GM10248 (cell line): ENCODE results near the gene CD84.

ENCODE experiments used
- CTCF ChIA-PET: fragments of 300-600 bp; sonication (Branson Sonifier 250); formaldehyde crosslinking; extraction: SDS; loops from one replicate; lab custom pipeline; 2021; ENCODE audit warnings: antibody characterized with exemption; lab: Yijun Ruan, JAX
- POLR2A ChIA-PET: fragments of 350-650 bp; sonication (Branson Sonifier 250); formaldehyde crosslinking; extraction: SDS; loops from one replicate; lab custom pipeline; 2020; ENCODE audit warnings: antibody characterized with exemption; lab: Yijun Ruan, JAX
- DNase-seq: peaks from one replicate; pipeline ENCODE4 v3.0.0; 2012; ENCODE audit errors: extremely low spot score
- TF ChIP-seq, protein P1 (sequence below): IDR thresholded peaks from 2 replicates; pipeline ENCODE4 v1.5.1; 2012; ENCODE audit warnings: mild to moderate bottlenecking, low read depth; ENCODE audit errors: extremely low read depth, missing control alignments, control extremely low read depth

The CD84 gene

DNA sequence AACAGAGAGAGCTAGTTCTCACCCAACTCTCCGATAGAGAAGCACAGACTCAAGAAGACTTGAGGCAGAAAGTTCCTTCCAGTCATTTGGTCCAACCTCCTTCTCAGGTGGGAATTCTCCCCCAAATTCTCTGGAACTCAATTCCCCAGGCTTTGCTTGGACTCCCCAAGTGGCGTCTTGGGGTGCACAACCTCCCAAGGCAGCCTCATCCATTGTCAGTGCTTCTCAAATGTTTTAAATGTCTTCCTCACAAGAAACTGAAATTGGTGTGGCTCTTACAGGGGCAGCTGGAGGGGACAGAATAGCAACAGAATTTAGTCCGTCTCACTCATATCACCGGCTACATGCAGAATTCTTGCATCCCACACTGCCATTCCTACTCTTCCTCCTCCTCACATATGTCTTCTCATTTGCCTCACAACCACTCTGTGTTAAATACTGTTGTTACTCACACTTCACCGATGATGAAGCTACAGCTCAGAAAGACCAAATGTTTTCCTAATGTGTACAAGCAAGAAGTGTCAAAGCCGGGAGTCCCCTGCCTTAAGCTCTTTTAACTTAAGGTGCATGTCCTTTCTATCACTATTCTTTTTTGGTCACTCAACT, 33.4 kb upstream of the CD84 start:
- TF ChIP-seq, protein P1, sequence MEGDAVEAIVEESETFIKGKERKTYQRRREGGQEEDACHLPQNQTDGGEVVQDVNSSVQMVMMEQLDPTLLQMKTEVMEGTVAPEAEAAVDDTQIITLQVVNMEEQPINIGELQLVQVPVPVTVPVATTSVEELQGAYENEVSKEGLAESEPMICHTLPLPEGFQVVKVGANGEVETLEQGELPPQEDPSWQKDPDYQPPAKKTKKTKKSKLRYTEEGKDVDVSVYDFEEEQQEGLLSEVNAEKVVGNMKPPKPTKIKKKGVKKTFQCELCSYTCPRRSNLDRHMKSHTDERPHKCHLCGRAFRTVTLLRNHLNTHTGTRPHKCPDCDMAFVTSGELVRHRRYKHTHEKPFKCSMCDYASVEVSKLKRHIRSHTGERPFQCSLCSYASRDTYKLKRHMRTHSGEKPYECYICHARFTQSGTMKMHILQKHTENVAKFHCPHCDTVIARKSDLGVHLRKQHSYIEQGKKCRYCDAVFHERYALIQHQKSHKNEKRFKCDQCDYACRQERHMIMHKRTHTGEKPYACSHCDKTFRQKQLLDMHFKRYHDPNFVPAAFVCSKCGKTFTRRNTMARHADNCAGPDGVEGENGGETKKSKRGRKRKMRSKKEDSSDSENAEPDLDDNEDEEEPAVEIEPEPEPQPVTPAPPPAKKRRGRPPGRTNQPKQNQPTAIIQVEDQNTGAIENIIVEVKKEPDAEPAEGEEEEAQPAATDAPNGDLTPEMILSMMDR: no peak
- DNase-seq: no peak
- ChIA-PET CTCF (interaction anchor here (0.8 to 9.1 kb wide), 6 partner anchors 7 to 184 kb away, joined by 3 to 94 read pairs (median 5); no protein-coding TSS in a partner anchor), POLR2A (no interaction called here)

DNA sequence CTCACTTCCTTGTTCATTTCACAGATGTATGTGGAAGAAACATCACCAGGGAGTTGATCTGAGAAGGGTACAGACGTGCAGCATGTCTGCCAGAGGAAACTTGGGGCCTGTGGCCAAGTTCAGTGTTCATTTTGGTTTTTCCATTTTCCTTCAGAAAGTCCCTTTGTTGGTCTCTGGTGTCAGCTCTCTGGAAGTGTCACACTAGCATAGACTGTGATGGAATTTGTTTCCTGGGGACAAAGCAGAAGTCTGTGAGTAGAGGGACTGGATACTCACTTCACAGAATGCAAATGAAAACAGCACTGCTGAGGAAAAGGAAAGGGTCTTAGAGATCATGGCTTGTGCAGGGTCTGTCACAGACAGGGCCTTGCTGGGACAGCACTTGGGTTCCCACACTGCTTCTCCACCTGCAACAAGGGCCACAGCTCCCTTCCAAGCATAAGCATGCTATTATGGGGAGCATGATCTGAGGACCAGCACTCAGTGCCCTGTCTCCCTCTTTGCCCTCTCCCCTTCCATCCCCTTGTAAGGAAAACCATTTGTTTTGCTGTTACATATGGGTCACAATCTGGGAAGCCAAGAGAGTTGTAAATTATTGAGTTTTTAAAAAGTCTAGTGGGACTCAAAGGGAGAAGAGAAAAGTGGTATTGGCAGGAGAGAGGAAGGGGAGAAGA, 31.4 kb upstream of the CD84 start:
- no peak for DNase-seq
- ChIA-PET CTCF (interaction anchor here (1.1 to 9.1 kb wide), 10 partner anchors 9 to 532 kb away, joined by 3 to 114 read pairs (median 4); partner anchors contain the start of gene CD84), POLR2A (no interaction called here)
- TF ChIP-seq, protein P1: no peak

DNA sequence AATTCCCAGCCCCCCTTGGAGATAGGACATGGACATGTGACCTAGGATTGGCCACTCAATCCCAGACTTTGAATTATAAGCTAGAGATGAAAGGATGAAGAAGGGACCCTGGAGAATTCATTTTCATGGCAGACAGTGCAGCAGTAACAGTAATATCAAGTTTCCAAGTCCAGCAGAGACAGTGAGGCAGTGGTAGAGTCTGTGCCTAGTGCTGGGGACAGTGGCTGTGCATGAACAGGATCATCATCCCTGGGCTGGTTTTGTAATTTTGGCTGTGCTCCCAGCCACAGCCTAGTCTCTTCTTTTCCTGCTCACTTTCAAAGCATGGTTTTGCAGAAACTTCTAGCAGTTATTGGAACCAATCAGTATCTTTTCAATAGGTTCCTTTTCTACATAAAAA, 29.6 kb upstream of the CD84 start:
- POLR2A ChIA-PET: no interaction called here
- TF ChIP-seq, protein P1: no peak
- CTCF ChIA-PET: interaction anchor here (0.8 to 9.1 kb wide), 20 partner anchors 10 to 343 kb away, joined by 3 to 114 read pairs (median 4); partner anchors contain the start of gene CD84
- no peak for DNase-seq

DNA sequence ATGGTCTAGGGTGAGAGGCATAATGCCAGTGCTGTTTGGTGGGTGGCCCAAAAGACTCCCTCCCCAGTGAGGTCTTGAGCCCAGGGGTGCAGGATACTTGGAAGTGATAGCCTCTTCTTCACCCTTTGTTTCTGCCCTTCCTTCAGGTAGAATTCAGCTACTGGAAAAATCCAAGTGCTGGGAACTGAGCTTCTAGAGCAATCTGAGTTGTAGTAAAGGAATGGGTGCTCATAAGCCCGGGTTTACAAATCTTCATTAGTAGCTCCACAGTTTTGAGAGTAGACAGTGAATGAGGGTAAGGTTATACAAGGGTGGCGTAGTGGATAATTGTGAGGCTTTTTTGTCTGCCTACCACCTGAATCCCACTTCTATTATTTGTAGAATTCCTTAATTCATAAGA, 29.2 kb upstream of the CD84 start:
- ChIA-PET CTCF (interaction anchor here (0.8 to 9.1 kb wide), 20 partner anchors 9 to 343 kb away, joined by 3 to 114 read pairs (median 4); partner anchors contain the start of gene CD84), POLR2A (no interaction called here)
- DNase-seq: no peak
- TF ChIP-seq, protein P1: no peak

DNA sequence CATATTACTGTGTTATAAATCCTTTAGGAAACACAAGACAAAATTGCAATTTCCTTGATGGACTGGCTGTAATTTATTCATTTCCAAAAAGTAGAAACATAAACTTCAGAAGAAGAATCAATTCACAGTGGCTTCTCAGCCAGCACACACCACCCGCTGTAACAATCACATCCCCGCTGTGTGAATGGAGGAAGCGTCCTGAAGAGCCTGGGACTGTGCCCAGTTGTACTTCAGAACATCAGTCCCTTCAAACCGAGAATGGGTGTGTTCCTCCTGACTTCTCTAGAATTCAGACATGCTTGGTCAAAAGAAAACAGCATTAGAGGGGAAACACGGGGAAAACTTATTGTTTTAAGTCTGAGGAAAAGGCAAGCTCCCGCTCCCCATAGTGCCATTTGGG, 28.8 kb upstream of the CD84 start:
- ChIA-PET POLR2A (no interaction called here), CTCF (interaction anchor here (0.8 to 9.1 kb wide), 21 partner anchors 9 to 344 kb away, joined by 3 to 114 read pairs (median 5); partner anchors contain the start of gene CD84)
- DNase-seq: no peak
- TF ChIP-seq, protein P1: no peak

DNA sequence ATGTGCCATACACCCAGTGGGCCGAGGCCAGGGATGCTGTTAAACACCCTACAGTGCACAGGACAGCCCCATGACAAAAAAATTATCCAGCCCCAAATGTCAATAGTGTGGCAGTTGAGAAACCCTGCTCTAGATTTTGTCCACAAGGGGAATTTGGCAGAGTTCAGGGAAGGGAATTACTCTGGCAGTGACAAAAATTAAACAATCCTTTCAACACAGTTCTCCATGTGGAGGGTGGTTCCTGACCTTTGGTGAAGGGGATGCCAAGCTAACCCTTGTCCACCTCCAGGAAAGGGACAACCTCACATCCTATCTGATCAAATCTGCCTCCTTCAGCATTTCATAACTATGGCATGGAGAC, 28.4 kb upstream of the CD84 start:
- POLR2A ChIA-PET: no interaction called here
- no peak for DNase-seq
- CTCF ChIA-PET: interaction anchor here (1.1 to 9.1 kb wide), 31 partner anchors 10 to 403 kb away, joined by 3 to 114 read pairs (median 7); partner anchors contain the start of genes CD84 and PEA15
- TF ChIP-seq, protein P1: no peak
